Activated naive CD8-positive, alpha-beta T cell treated with anti-CD3 and anti-CD28 coated beads, Interleukin-2, amount 10 ng/mL, durations not matched to agents 7 days and 5 days (primary cell): ENCODE measurements around the gene SCAF4. TPM values are rescaled to one million over a fixed set of nuclear protein-coding genes. Genes with fewer than 3 reads are reported as not detected.

Source experiments
- ATAC-seq: fragments of 150-1000 bp; cut with Tn5 transposase; one replicate; pipeline ENCODE4 v1.10.0; 2021; ENCODE audit warnings: low read depth, moderate library complexity
- POLR2A ChIA-PET: fragments of 350-600 bp; sonication (Branson Sonifier 250); formaldehyde crosslinking; loops from one replicate; lab custom pipeline; 2021; ENCODE audit warnings: antibody characterized with exemption; lab: Charles Lee
- DNase-seq: peaks from one replicate; pipeline ENCODE4 v3.0.0; 2021
- H3K27ac Mint-ChIP-seq: one replicate; pipeline ENCODE4 v1.8.0; 2022; ENCODE audit warnings: mild to moderate bottlenecking, mixed read lengths
- H3K27me3 Mint-ChIP-seq: one replicate; pipeline ENCODE4 v1.8.0; 2022; ENCODE audit warnings: mild to moderate bottlenecking, moderate library complexity, mixed read lengths
- H3K36me3 Mint-ChIP-seq: one replicate; pipeline ENCODE4 v1.8.0; 2021; ENCODE audit warnings: mild to moderate bottlenecking, mixed read lengths
- H3K4me1 Mint-ChIP-seq: one replicate; pipeline ENCODE4 v1.8.0; 2021; ENCODE audit warnings: mixed read lengths
- H3K4me3 Mint-ChIP-seq: one replicate; pipeline ENCODE4 v1.8.0; 2022; ENCODE audit warnings: mild to moderate bottlenecking, moderate library complexity, mixed read lengths
- H3K9me3 Mint-ChIP-seq: one replicate; pipeline ENCODE4 v1.8.0; 2021; ENCODE audit warnings: mixed read lengths
- total RNA-seq, 2 experiments: library from RNA; stranded (reverse); gene quantifications; one replicate each; pipeline ENCODE4 v1.2.3, GENCODE V29; 2021

The SCAF4 gene
- total RNA-seq, 2 experiments from 2014 or later: 56.9 to 57.9 TPM

DNA sequence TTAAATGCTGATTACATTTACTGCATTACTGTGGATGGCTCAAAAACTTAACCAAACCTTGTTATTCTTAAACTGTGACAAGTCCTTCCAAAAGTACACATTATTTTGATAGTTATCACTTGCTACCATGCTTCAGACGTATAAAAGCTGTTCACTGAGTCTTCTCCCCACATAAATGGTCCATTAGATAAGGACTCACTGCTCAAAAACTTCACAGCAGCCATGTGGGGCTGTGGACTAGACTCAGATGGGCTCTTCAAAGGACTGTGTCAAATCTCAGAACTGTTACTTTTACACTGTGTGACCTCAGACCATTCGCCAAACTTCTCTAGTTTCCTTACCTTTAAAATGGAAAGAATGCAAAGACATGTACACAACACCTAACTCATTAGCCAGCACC lies 11.6 kb downstream of the SCAF4 start:
- Mint-ChIP-seq H3K4me3 (no peak overlapping the region), H3K9me3 (no peaks in the 10 kb centered on the region), H3K27me3 (no peaks in the 10 kb centered on the region), H3K36me3 (peaks cover 18% of the 10 kb centered on the region), H3K27ac (no peak overlapping the region), H3K4me1 (peaks cover 38% of the 10 kb centered on the region)
- POLR2A ChIA-PET: no interaction called here
- DNase-seq (no peak), ATAC-seq (no peak)

DNA sequence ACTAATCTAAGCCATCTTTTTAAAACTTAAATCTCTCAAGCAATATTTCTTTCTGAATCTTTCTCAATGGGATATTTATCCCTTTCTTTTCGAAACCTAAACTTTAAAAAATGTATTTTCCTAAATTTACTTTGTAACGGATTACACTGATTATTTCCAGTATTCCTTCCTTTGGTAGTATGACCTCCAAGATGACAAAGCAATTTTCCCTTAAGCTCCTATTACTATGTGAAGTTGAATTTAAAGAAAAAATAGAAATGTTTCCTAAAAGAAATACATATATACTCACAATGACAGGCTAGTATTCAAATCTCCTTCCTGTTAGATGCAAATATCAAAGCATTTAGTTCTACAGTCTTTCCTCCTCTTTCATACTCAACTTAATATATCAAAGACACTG lies 15.8 kb downstream of the SCAF4 start:
- Mint-ChIP-seq H3K9me3 (no peaks in the 10 kb centered on the region), H3K4me1 (peaks cover 23% of the 10 kb centered on the region), H3K4me3 (no peak overlapping the region), H3K36me3 (peaks cover 10% of the 10 kb centered on the region), H3K27ac (no peak overlapping the region), H3K27me3 (no peaks in the 10 kb centered on the region)
- no peak for ATAC-seq
- no peak for DNase-seq
- POLR2A ChIA-PET: no interaction called here

DNA sequence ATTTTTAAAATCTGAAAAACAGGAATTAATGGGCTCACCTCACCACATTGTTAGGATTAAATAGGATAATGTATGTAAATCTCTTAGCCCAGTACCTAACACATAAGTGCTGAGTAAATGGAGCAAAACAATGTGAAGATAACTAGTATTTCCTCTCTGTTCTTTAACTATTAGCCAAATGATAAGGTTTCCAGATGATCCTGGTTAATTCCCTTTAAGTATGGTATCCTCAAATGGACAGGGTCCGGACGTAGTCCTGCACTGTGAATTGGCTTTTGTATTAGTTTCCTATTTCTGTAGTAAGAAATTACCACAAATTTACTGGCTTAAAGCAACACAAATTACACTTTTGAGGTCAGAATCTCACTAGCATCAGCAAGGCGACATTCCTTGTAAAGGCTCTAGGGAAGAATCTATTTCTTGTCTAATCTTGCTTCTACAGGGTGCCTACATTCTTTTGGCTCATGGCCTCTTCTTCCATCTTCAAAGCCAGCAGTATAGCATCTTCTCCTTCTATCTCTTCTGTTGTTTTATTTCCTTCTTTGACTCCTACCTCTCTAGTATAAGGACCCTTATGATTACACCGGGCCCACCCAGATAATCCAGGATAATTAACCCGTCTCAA lies 17.1 kb downstream of the SCAF4 start:
- H3K27ac Mint-ChIP-seq: no peak overlapping the region

DNA sequence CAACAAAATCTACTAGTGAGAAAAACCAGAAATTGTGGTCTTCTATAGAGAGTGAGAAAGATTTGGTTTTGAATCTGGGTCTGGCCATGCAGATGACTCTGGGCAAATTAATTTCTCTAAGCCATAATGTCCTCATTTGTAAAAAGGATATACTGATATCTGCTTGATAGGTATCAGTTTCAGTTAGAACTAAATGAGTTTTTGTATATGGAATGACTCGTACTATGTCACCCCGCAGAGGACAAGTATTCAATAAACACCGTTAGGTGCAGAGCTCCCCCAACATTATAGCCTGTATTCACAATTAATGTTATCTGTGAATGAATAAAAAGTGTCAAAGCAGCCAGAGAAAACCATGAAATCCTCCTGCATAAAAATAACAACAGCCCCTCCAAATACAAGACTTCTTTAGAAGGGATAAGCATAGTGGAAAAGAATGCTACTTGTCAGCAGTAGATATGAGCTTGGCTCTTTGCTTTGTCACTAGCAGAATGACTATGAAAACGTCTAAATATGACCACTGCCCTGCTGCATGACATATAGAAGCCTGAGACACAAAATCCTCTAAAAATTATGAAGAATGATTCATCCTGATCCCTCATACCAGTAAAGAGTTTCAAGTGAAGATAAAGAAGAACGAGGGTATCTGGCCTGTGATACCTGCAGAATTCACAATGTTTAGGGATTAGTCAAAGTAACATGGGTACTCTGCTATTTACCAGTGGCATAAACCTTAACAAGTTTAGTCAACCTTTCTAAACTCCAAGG lies 17.8 kb downstream of the SCAF4 start:
- ATAC-seq (no peak), DNase-seq (no peak)
- Mint-ChIP-seq H3K27me3 (no peaks in the 10 kb centered on the region), H3K36me3 (peaks cover 6% of the 10 kb centered on the region), H3K27ac (no peak overlapping the region), H3K4me1 (peaks cover 18% of the 10 kb centered on the region), H3K4me3 (no peak overlapping the region), H3K9me3 (no peaks in the 10 kb centered on the region)
- POLR2A ChIA-PET: no interaction called here

More for the DNA sequence above, 17.1 kb downstream of the SCAF4 start:
- Mint-ChIP-seq H3K36me3 (peaks cover 8% of the 10 kb centered on the region), H3K27me3 (no peaks in the 10 kb centered on the region), H3K9me3 (no peaks in the 10 kb centered on the region), H3K4me1 (peaks cover 18% of the 10 kb centered on the region), H3K4me3 (no peak overlapping the region)
- DNase-seq (no peak), ATAC-seq (no peak)
- POLR2A ChIA-PET: no interaction called here

DNA sequence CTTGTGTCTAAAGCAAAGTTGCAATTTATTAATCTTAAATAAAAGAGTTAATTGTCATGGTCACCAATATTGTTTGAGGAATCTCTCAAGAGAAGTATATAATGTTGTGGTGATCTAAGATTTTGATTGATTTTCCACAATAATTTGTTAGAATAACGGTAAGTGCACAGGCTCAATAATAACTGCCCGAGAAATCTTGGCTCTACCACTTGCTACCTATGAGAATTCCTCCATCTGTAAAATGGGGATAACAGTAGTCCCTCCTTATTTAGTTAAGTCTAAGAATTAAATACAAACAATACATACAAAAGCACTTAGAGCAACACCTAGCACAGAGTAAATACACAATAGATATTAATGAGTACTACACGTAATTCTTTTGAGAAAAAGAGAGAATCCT lies 18.8 kb downstream of the SCAF4 start:
- DNase-seq (no peak), ATAC-seq (no peak)
- Mint-ChIP-seq H3K4me1 (peaks cover 20% of the 10 kb centered on the region), H3K27ac (no peak overlapping the region), H3K36me3 (peaks cover under 1% of the 10 kb centered on the region), H3K4me3 (no peak overlapping the region), H3K9me3 (no peaks in the 10 kb centered on the region), H3K27me3 (no peaks in the 10 kb centered on the region)
- POLR2A ChIA-PET: no interaction called here

DNA sequence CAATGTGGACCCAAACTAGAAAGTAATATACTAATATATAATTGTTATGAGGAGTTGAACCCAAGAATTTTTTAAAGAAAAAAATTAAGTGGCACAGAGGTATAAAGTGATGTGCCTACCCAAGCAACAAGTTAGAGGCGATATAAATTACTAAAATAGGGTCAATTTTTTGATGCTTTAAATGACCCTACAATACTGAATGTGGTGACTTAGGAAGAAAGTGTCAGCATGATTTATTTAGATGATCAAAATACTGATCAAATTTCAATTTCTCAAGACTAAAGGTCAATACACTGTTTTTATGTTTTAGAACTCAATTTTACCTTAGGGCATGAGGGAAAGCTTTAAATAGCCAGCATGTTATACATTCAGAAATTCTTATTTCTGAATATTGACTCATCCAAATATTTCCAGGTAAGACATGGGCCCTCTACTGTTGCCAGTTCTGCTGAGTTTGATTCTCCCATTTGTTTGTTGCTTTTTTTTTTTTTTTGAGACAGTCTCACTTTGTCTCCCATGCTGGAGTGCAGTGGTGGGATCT lies 20.1 kb downstream of the SCAF4 start:
- no peak overlapping the region for H3K4me3 Mint-ChIP-seq

DNA sequence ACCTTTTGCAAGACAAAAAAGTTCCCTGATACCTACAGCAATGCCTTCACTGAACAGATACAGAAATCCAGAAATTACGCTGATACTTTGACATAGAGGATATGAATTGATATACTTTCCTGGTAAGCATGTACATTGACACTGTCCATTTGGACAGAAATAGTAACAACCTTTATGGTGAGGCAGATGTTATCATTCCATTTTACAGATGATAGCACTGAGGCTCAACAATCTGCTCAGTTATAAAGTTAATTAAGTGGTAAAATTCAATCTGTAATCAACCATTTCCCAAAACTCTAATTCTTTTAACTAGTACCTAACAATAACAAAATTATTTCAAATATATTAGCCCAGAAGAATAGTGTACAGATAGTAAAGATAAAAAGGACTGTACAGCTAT lies 20.6 kb downstream of the SCAF4 start:
- no peaks in the 10 kb centered on the region for H3K9me3 Mint-ChIP-seq
- no peak overlapping the region for H3K4me3 Mint-ChIP-seq
- ATAC-seq (no peak), DNase-seq (no peak)
- POLR2A ChIA-PET: interaction anchor here (0.7 kb wide), 2 partner anchors 20 to 1050 kb away, joined by 4 read pairs; no protein-coding TSS in a partner anchor
- H3K4me1 Mint-ChIP-seq: peaks cover 21% of the 10 kb centered on the region
- H3K27me3 Mint-ChIP-seq: no peaks in the 10 kb centered on the region
- H3K27ac Mint-ChIP-seq: no peak overlapping the region
- H3K36me3 Mint-ChIP-seq: peaks cover 8% of the 10 kb centered on the region

More for the DNA sequence above, 20.1 kb downstream of the SCAF4 start:
- H3K9me3 Mint-ChIP-seq: no peaks in the 10 kb centered on the region
- H3K36me3 Mint-ChIP-seq: peaks cover 8% of the 10 kb centered on the region
- H3K27me3 Mint-ChIP-seq: no peaks in the 10 kb centered on the region
- H3K4me1 Mint-ChIP-seq: peaks cover 19% of the 10 kb centered on the region
- ATAC-seq: no peak
- H3K27ac Mint-ChIP-seq: no peak overlapping the region
- no peak for DNase-seq
- POLR2A ChIA-PET: interaction anchor here (0.7 kb wide), 2 partner anchors 19 to 1050 kb away, joined by 4 read pairs; no protein-coding TSS in a partner anchor

DNA sequence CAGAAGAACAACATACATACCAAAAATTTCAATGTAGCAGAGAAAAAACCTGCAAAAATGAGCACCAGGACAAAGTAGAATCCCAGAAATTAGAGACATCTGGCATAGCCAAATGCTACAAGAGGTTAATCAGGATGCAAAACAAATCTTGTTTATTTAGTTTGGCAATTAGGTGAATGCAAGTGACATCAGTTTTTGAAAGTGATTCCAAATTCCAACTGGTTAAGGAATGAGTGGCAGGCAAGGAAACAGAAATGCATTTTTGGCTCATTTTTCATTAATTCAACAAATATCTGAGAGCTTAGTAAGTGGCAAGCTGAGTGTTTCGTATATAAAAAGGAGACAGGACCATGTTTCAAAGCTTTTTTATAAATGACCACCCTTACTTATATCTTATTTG lies 21.3 kb downstream of the SCAF4 start:
- POLR2A ChIA-PET: no interaction called here
- no peaks in the 10 kb centered on the region for H3K9me3 Mint-ChIP-seq
- H3K36me3 Mint-ChIP-seq: peaks cover 8% of the 10 kb centered on the region
- no peak for DNase-seq
- no peak overlapping the region for H3K27ac Mint-ChIP-seq
- ATAC-seq: no peak
- H3K4me3 Mint-ChIP-seq: no peak overlapping the region
- no peaks in the 10 kb centered on the region for H3K27me3 Mint-ChIP-seq
- H3K4me1 Mint-ChIP-seq: peaks cover 22% of the 10 kb centered on the region

DNA sequence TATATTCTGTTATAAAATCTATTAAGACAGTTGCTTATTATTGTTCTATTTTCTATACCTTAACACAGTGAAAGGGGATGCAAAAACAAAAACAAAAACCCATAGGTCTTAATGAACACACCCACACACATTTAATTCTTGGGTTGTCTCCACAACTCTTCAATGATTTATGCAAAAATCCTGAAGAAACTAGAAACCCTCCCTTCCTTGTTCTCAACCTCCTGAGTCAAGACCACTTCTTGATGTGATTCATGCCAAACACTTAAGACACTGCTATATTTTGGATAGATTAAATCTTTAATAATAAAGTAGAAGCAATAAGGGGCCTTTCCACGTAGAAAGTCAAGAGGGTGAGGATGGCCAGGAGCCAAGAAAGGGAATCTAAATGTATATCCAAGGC lies 23.4 kb downstream of the SCAF4 start:
- ATAC-seq: no peak
- POLR2A ChIA-PET: no interaction called here
- Mint-ChIP-seq H3K9me3 (no peaks in the 10 kb centered on the region), H3K27me3 (no peaks in the 10 kb centered on the region), H3K4me1 (peaks cover 17% of the 10 kb centered on the region), H3K4me3 (no peak overlapping the region), H3K36me3 (peaks cover 8% of the 10 kb centered on the region), H3K27ac (no peak overlapping the region)
- no peak for DNase-seq

DNA sequence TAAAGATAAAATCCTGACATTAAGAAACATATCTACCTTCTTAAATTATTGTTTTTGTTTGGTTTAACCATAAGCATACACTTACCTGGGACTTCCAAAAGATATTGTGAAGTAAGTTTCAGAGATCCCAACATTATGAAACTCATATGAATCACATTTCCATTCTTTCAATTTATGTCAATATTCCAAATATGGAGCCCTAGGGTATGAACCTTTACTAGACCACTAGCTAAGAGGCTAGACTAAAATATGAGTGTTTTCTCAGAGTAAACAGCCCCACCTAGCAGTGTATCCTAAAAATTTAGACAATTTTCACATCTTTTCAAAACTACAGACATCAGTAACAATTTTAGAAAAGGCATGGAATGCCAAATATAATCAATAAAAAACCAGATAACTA lies 24.4 kb downstream of the SCAF4 start:
- Mint-ChIP-seq H3K36me3 (peaks cover 11% of the 10 kb centered on the region), H3K4me1 (peaks cover 17% of the 10 kb centered on the region), H3K4me3 (no peak overlapping the region), H3K27ac (no peak overlapping the region), H3K27me3 (no peaks in the 10 kb centered on the region), H3K9me3 (no peaks in the 10 kb centered on the region)
- no peak for DNase-seq
- POLR2A ChIA-PET: no interaction called here
- no peak for ATAC-seq

DNA sequence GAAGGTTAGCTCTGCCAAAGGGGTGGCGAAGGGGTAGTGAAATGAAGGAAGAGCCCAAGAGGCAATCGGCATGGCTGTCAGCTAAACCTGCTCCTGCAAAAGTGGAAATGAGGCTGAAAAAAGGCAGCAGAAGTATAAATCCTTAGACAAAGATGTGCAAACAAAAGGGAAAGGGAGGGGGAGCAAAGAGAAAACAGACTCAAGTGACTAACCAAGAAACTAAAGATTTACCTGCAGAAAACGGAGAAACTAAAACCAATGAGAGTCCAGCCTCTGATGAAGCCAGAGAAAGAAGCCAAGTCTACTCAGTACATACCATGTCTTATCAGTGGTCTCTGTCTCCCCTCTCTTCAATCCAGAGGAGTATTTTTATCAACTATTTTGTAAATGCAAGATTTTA lies 25.4 kb downstream of the SCAF4 start:
- Mint-ChIP-seq H3K4me1 (peaks cover 19% of the 10 kb centered on the region), H3K36me3 (peaks cover 16% of the 10 kb centered on the region)
- POLR2A ChIA-PET: no interaction called here

DNA sequence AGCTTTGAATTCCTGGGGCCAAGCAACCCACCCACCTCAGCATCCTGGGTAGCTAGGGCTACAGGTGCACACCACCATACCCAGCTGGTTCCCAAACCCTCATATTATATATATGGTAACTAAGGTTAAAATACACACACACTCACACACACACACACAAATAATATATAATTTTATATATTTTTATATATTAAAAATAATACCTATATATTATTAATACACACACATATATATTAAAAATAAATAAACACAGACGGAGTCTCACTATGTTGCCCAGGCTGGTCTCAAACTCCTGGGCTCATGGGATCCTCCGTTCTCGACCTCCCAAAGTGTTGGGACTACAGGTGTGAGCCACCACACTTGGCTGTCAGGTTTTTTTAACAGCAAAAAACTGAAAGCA lies 31.9 kb downstream of the SCAF4 start:
- Mint-ChIP-seq H3K4me3 (no peak overlapping the region), H3K4me1 (peaks cover 4% of the 10 kb centered on the region), H3K9me3 (no peaks in the 10 kb centered on the region), H3K27me3 (no peaks in the 10 kb centered on the region), H3K36me3 (peaks cover 32% of the 10 kb centered on the region), H3K27ac (no peak overlapping the region)
- POLR2A ChIA-PET: no interaction called here
- ATAC-seq: no peak
- DNase-seq: no peak

More for the DNA sequence above, 25.4 kb downstream of the SCAF4 start:
- Mint-ChIP-seq H3K4me3 (no peak overlapping the region), H3K9me3 (no peaks in the 10 kb centered on the region), H3K27ac (no peak overlapping the region), H3K27me3 (no peaks in the 10 kb centered on the region)
- DNase-seq: no peak
- ATAC-seq: no peak

DNA sequence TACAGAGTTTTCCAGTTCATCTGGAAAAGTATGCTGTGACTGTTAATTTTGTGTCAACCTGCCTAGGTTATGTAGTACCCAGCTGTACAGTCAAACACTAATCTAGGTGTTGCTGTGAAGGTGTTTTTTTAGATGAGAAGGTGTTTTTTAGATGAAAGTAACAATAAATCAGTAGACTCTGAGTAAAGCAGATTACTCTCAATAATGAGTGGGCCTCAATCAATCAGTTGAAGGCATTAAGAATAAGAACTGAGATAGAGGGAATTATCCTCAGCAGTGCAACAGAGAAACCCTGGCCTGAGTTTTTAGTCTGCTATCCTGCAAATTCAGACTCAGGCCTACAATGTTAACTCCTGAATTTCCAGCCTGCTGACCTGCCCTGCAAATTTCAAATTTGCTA lies 33.5 kb downstream of the SCAF4 start:
- Mint-ChIP-seq H3K27ac (no peak overlapping the region), H3K36me3 (peaks cover 39% of the 10 kb centered on the region)

DNA sequence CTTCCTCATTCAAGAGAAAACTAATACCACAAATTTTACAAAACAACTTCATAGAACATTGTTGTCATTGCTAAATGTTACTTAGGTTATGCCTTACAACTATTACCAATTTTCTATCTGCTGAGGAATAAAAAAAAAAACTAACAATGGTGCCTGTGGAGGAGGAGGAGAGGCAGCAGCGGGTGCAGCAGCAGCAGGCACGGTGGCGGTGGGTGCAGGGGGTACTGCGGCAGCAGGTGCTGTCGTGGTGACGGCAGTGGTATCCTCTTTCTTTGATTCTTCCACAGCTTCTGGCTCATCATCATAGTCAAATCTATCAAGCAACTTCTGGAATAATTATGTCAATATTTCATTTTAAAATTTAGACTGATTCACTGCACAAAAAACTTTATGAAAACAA lies 35.5 kb downstream of the SCAF4 start:
- H3K27me3 Mint-ChIP-seq: no peaks in the 10 kb centered on the region
- H3K27ac Mint-ChIP-seq: no peak overlapping the region
- POLR2A ChIA-PET: no interaction called here
- DNase-seq: no peak
- no peak overlapping the region for H3K4me3 Mint-ChIP-seq
- H3K9me3 Mint-ChIP-seq: no peaks in the 10 kb centered on the region
- ATAC-seq: no peak
- peaks cover 39% of the 10 kb centered on the region for H3K36me3 Mint-ChIP-seq
- peaks cover 2% of the 10 kb centered on the region for H3K4me1 Mint-ChIP-seq

More for the DNA sequence above, 33.5 kb downstream of the SCAF4 start:
- DNase-seq: no peak
- peaks cover 4% of the 10 kb centered on the region for H3K4me1 Mint-ChIP-seq
- no peak for ATAC-seq
- no peaks in the 10 kb centered on the region for H3K9me3 Mint-ChIP-seq
- no peaks in the 10 kb centered on the region for H3K27me3 Mint-ChIP-seq
- POLR2A ChIA-PET: no interaction called here
- H3K4me3 Mint-ChIP-seq: no peak overlapping the region
